Measurements from ENCODE around the gene DNAJC3.

DNA sequence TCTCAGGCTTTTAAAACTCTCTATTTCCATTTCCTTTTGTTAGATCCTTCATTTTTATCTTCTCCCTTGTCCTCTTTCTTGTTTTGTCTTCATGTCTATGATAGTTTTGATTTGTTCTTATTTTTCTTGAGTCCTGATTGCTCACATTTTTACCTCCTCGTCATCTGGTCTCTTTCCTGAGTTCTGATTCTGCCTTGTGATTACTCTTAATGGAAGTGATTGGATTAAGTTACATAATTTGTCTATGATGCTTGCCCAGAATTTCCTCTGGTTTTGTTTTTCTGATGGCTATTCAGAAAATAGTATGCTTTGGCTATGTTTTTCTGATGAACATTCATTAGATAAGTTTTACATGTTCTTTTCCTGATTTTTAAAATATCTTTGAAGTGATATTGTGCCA lies 102.6 kb downstream of the DNAJC3 start:
- TF ChIP-seq, protein P1, sequence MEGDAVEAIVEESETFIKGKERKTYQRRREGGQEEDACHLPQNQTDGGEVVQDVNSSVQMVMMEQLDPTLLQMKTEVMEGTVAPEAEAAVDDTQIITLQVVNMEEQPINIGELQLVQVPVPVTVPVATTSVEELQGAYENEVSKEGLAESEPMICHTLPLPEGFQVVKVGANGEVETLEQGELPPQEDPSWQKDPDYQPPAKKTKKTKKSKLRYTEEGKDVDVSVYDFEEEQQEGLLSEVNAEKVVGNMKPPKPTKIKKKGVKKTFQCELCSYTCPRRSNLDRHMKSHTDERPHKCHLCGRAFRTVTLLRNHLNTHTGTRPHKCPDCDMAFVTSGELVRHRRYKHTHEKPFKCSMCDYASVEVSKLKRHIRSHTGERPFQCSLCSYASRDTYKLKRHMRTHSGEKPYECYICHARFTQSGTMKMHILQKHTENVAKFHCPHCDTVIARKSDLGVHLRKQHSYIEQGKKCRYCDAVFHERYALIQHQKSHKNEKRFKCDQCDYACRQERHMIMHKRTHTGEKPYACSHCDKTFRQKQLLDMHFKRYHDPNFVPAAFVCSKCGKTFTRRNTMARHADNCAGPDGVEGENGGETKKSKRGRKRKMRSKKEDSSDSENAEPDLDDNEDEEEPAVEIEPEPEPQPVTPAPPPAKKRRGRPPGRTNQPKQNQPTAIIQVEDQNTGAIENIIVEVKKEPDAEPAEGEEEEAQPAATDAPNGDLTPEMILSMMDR (IDR thresholded peaks at IDR 0.05): no peak
- no peak for TF ChIP-seq POLR2A (IDR thresholded peaks at IDR 0.05)
